ENCODE results near the gene LRRC26.

Gene LRRC26

DNA sequence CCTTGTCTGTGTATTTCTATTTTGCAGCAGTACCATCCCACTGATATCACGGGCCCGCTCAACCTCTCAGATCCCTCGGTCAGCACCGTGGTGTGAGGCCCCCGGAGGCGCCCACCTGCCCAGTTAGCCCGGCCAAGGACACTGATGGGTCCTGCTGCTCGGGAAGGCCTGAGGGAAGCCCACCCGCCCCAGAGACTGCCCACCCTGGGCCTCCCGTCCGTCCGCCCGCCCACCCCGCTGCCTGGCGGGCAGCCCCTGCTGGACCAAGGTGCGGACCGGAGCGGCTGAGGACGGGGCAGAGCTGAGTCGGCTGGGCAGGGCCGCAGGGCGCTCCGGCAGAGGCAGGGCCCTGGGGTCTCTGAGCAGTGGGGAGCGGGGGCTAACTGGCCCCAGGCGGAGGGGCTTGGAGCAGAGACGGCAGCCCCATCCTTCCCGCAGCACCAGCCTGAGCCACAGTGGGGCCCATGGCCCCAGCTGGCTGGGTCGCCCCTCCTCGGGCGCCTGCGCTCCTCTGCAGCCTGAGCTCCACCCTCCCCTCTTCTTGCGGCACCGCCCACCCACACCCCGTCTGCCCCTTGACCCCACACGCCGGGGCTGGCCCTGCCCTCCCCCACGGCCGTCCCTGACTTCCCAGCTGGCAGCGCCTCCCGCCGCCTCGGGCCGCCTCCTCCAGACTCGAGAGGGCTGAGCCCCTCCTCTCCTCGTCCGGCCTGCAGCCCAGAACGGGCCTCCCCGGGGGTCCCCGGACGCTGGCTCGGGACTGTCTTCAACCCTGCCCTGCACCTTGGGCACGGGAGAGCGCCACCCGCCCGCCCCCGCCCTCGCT lies 1.9 kb downstream of the LRRC26 start:
- no peaks in the 10 kb centered on the region for H3K9me3 ChIP-seq (ENCODE audit: control insufficient read depth in 5 of 5, low read length in 5 of 5)
- H3K4me3 ChIP-seq (ENCODE audit: low read depth in 1 of 5, low read length in 5 of 5), result no peak overlapping the region
- H3K9ac ChIP-seq (ENCODE audit: low read length in 5 of 5), result no peak overlapping the region
- no peak overlapping the region for H3K27ac ChIP-seq (ENCODE audit: low read depth, low read length)
- no peaks in the 10 kb centered on the region for H3K36me3 ChIP-seq (ENCODE audit: control insufficient read depth in 5 of 5, insufficient read depth in 5 of 5, low read length in 5 of 5)
- peaks cover 0 to 26% (median 19%) of the 10 kb centered on the region in 5 donors for H3K4me1 ChIP-seq (ENCODE audit: control insufficient read depth in 5 of 5, insufficient read depth in 5 of 5, low read length in 5 of 5)
- peaks cover 53 to 88% (median 78%) of the 10 kb centered on the region in 5 donors for H3K27me3 ChIP-seq (ENCODE audit: control insufficient read depth in 5 of 5, insufficient read depth in 4 of 5, low read length in 5 of 5)

DNA sequence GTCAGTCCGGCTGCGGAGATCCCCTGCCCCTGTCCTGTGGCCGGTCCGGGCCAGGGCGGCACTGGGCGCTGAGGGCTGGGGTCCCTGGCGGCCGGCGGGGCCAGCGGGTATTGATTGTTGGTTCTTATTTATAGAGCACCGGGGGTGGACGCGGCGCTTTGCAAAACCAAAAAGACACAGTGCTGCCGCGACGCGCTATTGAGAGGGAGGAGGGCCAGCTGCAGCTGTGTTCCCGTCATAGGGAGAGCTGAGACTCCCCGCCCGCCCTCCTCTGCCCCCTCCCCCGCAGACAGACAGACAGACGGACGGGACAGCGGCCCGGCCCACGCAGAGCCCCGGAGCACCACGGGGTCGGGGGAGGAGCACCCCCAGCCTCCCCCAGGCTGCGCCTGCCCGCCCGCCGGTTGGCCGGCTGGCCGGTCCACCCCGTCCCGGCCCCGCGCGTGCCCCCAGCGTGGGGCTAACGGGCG lies 2.5 kb downstream of the LRRC26 start:
- peaks cover 0 to 31% (median 20%) of the 10 kb centered on the region in 5 donors for H3K4me1 ChIP-seq (ENCODE audit: control insufficient read depth in 5 of 5, insufficient read depth in 5 of 5, low read length in 5 of 5)
- H3K27ac ChIP-seq (ENCODE audit: low read depth, low read length), result no peak overlapping the region
- no peaks in the 10 kb centered on the region for H3K9me3 ChIP-seq (ENCODE audit: control insufficient read depth in 5 of 5, low read length in 5 of 5)
- no peak overlapping the region for H3K4me3 ChIP-seq (ENCODE audit: low read depth in 1 of 5, low read length in 5 of 5)
- peaks cover 55 to 88% (median 81%) of the 10 kb centered on the region in 5 donors for H3K27me3 ChIP-seq (ENCODE audit: control insufficient read depth in 5 of 5, insufficient read depth in 4 of 5, low read length in 5 of 5)
- no peak overlapping the region for H3K9ac ChIP-seq (ENCODE audit: low read length in 5 of 5)
- no peaks in the 10 kb centered on the region for H3K36me3 ChIP-seq (ENCODE audit: control insufficient read depth in 5 of 5, insufficient read depth in 5 of 5, low read length in 5 of 5)

- H3K9ac ChIP-seq (ENCODE audit: low read length in 5 of 5), result no peak overlapping the region
- no peak overlapping the region for H3K4me3 ChIP-seq (ENCODE audit: low read depth in 1 of 5, low read length in 5 of 5)
- peaks cover 55 to 88% (median 78%) of the 10 kb centered on the region in 5 donors for H3K27me3 ChIP-seq (ENCODE audit: control insufficient read depth in 5 of 5, insufficient read depth in 4 of 5, low read length in 5 of 5)
- H3K36me3 ChIP-seq (ENCODE audit: control insufficient read depth in 5 of 5, insufficient read depth in 5 of 5, low read length in 5 of 5), result no peaks in the 10 kb centered on the region
- H3K9me3 ChIP-seq (ENCODE audit: control insufficient read depth in 5 of 5, low read length in 5 of 5), result no peaks in the 10 kb centered on the region
- H3K4me1 ChIP-seq (ENCODE audit: control insufficient read depth in 5 of 5, insufficient read depth in 5 of 5, low read length in 5 of 5), result peaks cover 0 to 31% (median 20%) of the 10 kb centered on the region in 5 donors
- no peak overlapping the region for H3K27ac ChIP-seq (ENCODE audit: low read depth, low read length)
Observed at GRCh38 chr9:137166380-137167229, 3.2 kb downstream of the LRRC26 start.

DNA sequence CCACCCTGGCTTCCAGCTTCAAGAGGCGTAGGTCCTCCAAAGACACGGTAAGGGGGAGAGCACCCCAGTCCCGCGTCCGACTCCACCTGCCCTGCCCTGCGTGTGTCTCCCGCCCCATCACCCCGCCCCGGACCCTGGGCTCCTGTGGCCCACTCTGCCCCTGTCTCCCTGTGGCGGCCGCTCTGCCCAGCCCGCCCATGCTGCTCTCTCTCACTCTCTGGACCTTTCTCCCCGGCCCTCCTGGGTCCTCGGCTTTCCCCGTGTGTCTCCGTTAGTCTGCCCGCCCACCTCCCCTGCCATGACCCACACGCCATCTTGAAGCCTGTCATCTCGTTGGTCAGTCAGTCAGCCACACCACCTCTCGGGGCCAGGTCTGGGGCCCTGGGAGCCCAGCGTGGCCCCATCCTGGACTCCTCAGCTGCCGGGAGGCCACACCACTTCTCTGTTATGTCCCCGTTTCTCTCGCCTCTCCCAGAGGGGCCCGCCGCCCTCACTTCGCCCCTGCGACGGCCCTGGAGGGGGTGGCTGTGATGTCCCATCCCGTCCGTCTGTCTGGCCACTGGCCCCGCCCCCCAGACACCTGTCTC lies 4.5 kb downstream of the LRRC26 start:
- Histone ChIP-seq H3K9ac (ENCODE audit: low read length in 5 of 5) (no peak overlapping the region), H3K36me3 (ENCODE audit: control insufficient read depth in 5 of 5, insufficient read depth in 5 of 5, low read length in 5 of 5) (no peaks in the 10 kb centered on the region), H3K27ac (ENCODE audit: low read depth, low read length) (no peak overlapping the region), H3K9me3 (ENCODE audit: control insufficient read depth in 5 of 5, low read length in 5 of 5) (no peaks in the 10 kb centered on the region), H3K4me3 (ENCODE audit: low read depth in 1 of 5, low read length in 5 of 5) (no peak overlapping the region), H3K27me3 (ENCODE audit: control insufficient read depth in 5 of 5, insufficient read depth in 4 of 5, low read length in 5 of 5) (peaks cover 54 to 84% (median 74%) of the 10 kb centered on the region in 5 donors), H3K4me1 (ENCODE audit: control insufficient read depth in 5 of 5, insufficient read depth in 5 of 5, low read length in 5 of 5) (peaks cover 0 to 31% (median 20%) of the 10 kb centered on the region in 5 donors)

- peaks cover 0 to 28% (median 19%) of the 10 kb centered on the region in 5 donors for H3K4me1 ChIP-seq (ENCODE audit: control insufficient read depth in 5 of 5, insufficient read depth in 5 of 5, low read length in 5 of 5)
- H3K27me3 ChIP-seq (ENCODE audit: control insufficient read depth in 5 of 5, insufficient read depth in 4 of 5, low read length in 5 of 5), result peaks cover 54 to 83% (median 72%) of the 10 kb centered on the region in 5 donors
Observed at GRCh38 chr9:137164370-137165249, 5.2 kb downstream of the LRRC26 start.

GRCh38 chr9:137163805-137164204 lies 6.0 kb downstream of the LRRC26 start:
- H3K27ac ChIP-seq (ENCODE audit: low read depth, low read length), result no peak overlapping the region
- no peak overlapping the region for H3K9ac ChIP-seq (ENCODE audit: low read length in 5 of 5)
- peaks cover 54 to 82% (median 72%) of the 10 kb centered on the region in 5 donors for H3K27me3 ChIP-seq (ENCODE audit: control insufficient read depth in 5 of 5, insufficient read depth in 4 of 5, low read length in 5 of 5)
- H3K36me3 ChIP-seq (ENCODE audit: control insufficient read depth in 5 of 5, insufficient read depth in 5 of 5, low read length in 5 of 5), result no peaks in the 10 kb centered on the region
- peaks cover 0 to 2% (median 0%) of the 10 kb centered on the region in 5 donors for H3K9me3 ChIP-seq (ENCODE audit: control insufficient read depth in 5 of 5, low read length in 5 of 5)
- H3K4me3 ChIP-seq (ENCODE audit: low read depth in 1 of 5, low read length in 5 of 5), result no peak overlapping the region
- H3K4me1 ChIP-seq (ENCODE audit: control insufficient read depth in 5 of 5, insufficient read depth in 5 of 5, low read length in 5 of 5), result peaks cover 0 to 19% (median 12%) of the 10 kb centered on the region in 5 donors

More at GRCh38 chr9:137164370-137165249, 5.2 kb downstream of the LRRC26 start:
- H3K27ac ChIP-seq (ENCODE audit: low read depth, low read length), result no peak overlapping the region
- H3K9me3 ChIP-seq (ENCODE audit: control insufficient read depth in 5 of 5, low read length in 5 of 5), result peaks cover 0 to 2% (median 0%) of the 10 kb centered on the region in 5 donors
- no peak overlapping the region for H3K4me3 ChIP-seq (ENCODE audit: low read depth in 1 of 5, low read length in 5 of 5)
- H3K9ac ChIP-seq (ENCODE audit: low read length in 5 of 5), result no peak overlapping the region
- H3K36me3 ChIP-seq (ENCODE audit: control insufficient read depth in 5 of 5, insufficient read depth in 5 of 5, low read length in 5 of 5), result no peaks in the 10 kb centered on the region

DNA sequence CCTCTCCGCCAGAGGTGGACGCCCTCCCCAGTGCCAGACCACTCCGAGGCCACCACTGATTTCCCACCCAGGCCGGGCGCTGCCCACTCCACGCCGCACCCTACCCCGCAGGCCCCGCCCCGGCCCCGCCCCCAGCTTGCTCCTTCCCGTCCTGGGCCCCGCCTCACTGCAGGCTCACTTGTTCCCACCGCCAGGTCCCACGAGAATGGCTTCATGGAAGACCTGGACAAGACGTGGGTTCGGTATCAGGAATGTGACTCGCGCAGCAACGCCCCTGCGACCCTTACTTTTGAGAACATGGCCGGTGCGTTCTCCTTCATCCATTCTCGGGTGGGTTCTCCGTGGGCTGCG lies 6.5 kb downstream of the LRRC26 start:
- H3K4me3 ChIP-seq (ENCODE audit: low read depth in 1 of 5, low read length in 5 of 5), result peak overlapping the region in 1 of 5 donors; percentile 22
- peaks cover 54 to 86% (median 75%) of the 10 kb centered on the region in 5 donors for H3K27me3 ChIP-seq (ENCODE audit: control insufficient read depth in 5 of 5, insufficient read depth in 4 of 5, low read length in 5 of 5)
- no peak overlapping the region for H3K9ac ChIP-seq (ENCODE audit: low read length in 5 of 5)
- H3K27ac ChIP-seq (ENCODE audit: low read depth, low read length), result no peak overlapping the region
- peaks cover 0 to 15% (median 9%) of the 10 kb centered on the region in 5 donors for H3K4me1 ChIP-seq (ENCODE audit: control insufficient read depth in 5 of 5, insufficient read depth in 5 of 5, low read length in 5 of 5)
- H3K36me3 ChIP-seq (ENCODE audit: control insufficient read depth in 5 of 5, insufficient read depth in 5 of 5, low read length in 5 of 5), result no peaks in the 10 kb centered on the region
- peaks cover 0 to 2% (median 0%) of the 10 kb centered on the region in 5 donors for H3K9me3 ChIP-seq (ENCODE audit: control insufficient read depth in 5 of 5, low read length in 5 of 5)

DNA sequence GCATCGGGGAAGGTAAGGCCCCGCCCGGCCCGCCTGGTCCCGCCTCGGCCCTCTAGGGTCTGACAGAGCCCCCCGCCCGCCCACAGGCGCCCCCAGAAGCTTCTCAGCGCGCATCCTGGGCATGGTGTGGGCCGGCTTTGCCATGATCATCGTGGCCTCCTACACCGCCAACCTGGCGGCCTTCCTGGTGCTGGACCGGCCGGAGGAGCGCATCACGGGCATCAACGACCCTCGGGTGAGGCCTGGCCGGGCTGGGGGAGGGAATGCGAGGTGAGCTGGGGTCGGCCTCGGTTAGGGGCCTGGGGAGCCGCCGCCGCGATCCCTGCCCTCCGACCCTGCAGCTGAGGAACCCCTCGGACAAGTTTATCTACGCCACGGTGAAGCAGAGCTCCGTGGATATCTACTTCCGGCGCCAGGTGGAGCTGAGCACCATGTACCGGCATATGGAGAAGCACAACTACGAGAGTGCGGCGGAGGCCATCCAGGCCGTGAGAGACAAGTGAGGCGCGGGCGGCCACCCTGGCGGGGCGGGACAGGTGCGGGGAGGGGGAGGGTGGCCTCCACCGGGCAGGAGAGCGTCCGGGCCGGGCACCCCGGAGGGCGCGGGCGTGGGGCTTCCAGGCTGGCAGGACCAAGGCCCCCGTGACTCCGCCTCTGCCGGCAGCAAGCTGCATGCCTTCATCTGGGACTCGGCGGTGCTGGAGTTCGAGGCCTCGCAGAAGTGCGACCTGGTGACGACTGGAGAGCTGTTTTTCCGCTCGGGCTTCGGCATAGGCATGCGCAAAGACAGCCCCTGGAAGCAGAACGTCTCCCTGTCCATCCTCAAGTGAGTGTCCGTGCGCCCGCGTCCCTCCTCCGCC lies 7.1 kb downstream of the LRRC26 start:
- H3K36me3 ChIP-seq (ENCODE audit: control insufficient read depth in 5 of 5, insufficient read depth in 5 of 5, low read length in 5 of 5), result no peaks in the 10 kb centered on the region
- peaks cover 60 to 87% (median 81%) of the 10 kb centered on the region in 5 donors for H3K27me3 ChIP-seq (ENCODE audit: control insufficient read depth in 5 of 5, insufficient read depth in 4 of 5, low read length in 5 of 5)
- peak overlapping the region in 1 of 5 donors; percentile 22 for H3K4me3 ChIP-seq (ENCODE audit: low read depth in 1 of 5, low read length in 5 of 5)
- H3K9ac ChIP-seq (ENCODE audit: low read length in 5 of 5), result no peak overlapping the region
- H3K27ac ChIP-seq (ENCODE audit: low read depth, low read length), result no peak overlapping the region
- peaks cover 0 to 2% (median 0%) of the 10 kb centered on the region in 5 donors for H3K9me3 ChIP-seq (ENCODE audit: control insufficient read depth in 5 of 5, low read length in 5 of 5)
- H3K4me1 ChIP-seq (ENCODE audit: control insufficient read depth in 5 of 5, insufficient read depth in 5 of 5, low read length in 5 of 5), result peaks cover 0 to 10% (median 4%) of the 10 kb centered on the region in 5 donors
